Measurements from ENCODE around the gene CCDC91. TPM values are rescaled to one million over a fixed set of nuclear protein-coding genes. Genes with fewer than 3 reads are reported as not detected.

CCDC91 gene
- total and polyA plus RNA-seq, 9 of the 15 experiments (the other 6 are each of a cell fraction or from before 2014, with no cell fraction given): 10.1 to 31.1 (median 26.3) TPM

GRCh38 chr12:28346567-28346966 lies 156.3 kb downstream of the CCDC91 start:
- Histone ChIP-seq H3K9me3 (replicated peaks; ENCODE audit: control insufficient read depth, insufficient read depth, low read depth, low read length) (no peaks in the 10 kb centered on the region), H3K27me3 (ENCODE audit: control insufficient read depth in 2 of 2, insufficient read depth in 2 of 2, low read length in 2 of 2) (no peaks in the 10 kb centered on the region), H3K9me1 (ENCODE audit: control insufficient read depth, insufficient read depth, low read length) (no peaks in the 10 kb centered on the region), H3K79me2 (ENCODE audit: control insufficient read depth, insufficient read depth, low read length) (no peaks in the 10 kb centered on the region), H3K9ac (ENCODE audit: insufficient read depth in 1 of 2, low read depth in 2 of 2, low read length in 2 of 2) (no peak overlapping the region), H3K27ac (ENCODE audit: extremely low read depth, low read depth, low read length) (no peak overlapping the region), H2AFZ (ENCODE audit: low read depth, low read length) (no peak overlapping the region), H3K4me2 (ENCODE audit: insufficient read depth, low read length) (no peak overlapping the region), H3K4me3 (no peak overlapping the region), H3K36me3 (ENCODE audit: control insufficient read depth, insufficient read depth, low read length) (no peaks in the 10 kb centered on the region; the same call in 2 of the 3 replicates), H3K4me1 (replicated peaks in 1 of 2; ENCODE audit: control insufficient read depth in 2 of 2, insufficient read depth in 2 of 2, low read length in 2 of 2) (no peaks in the 10 kb centered on the region), H4K20me1 (replicated peaks; ENCODE audit: control insufficient read depth, insufficient read depth, low read length) (no peaks in the 10 kb centered on the region)
- TF ChIP-seq SAFB (IDR thresholded peaks at IDR 0.05; ENCODE audit: borderline replicate concordance, low read depth, low read length) (no peak), CBFA2T2 (conservative IDR thresholded peaks at IDR 0.05) (no peak), SOX6 (IDR thresholded peaks at IDR 0.05) (no peak), ELF1 (tag; IDR thresholded peaks at IDR 0.05) (no peak), POLR2B (IDR thresholded peaks at IDR 0.05; ENCODE audit: low read depth, partially characterized antibody) (no peak), RNF2 (IDR thresholded peaks at IDR 0.05) (no peak)
- no CpG with 5 or more reads among the region's 2 CpGs for WGBS (ENCODE audit: insufficient coverage, low coverage, missing lambda C conversion rate)
- BruUV-seq (replicated peaks): no TSS peak
- ChIA-PET POLR2A (no interaction called here), CTCF (ENCODE audit: low intra/inter-chr PET ratio) (no interaction called here)
- FAIRE-seq (no peak), ATAC-seq (no peak), DNase-seq (ENCODE audit: extremely low read depth in 1 of 4, low spot score in 3 of 4) (no peak)
- intact Hi-C loops (cut with micrococcal nuclease): no loop called here
- in situ Hi-C loops (cut with MboI): no loop called here

GRCh38 chr12:28349196-28349595 lies 158.9 kb downstream of the CCDC91 start:
- Histone ChIP-seq H3K79me2 (ENCODE audit: control insufficient read depth, insufficient read depth, low read length) (no peaks in the 10 kb centered on the region), H3K9me3 (replicated peaks; ENCODE audit: control insufficient read depth, insufficient read depth, low read depth, low read length) (no peaks in the 10 kb centered on the region), H3K4me2 (ENCODE audit: insufficient read depth, low read length) (no peak overlapping the region), H3K9me1 (ENCODE audit: control insufficient read depth, insufficient read depth, low read length) (no peaks in the 10 kb centered on the region), H2AFZ (ENCODE audit: low read depth, low read length) (no peak overlapping the region), H3K36me3 (ENCODE audit: control insufficient read depth, insufficient read depth, low read length) (no peaks in the 10 kb centered on the region; the same call in 2 of the 3 replicates), H3K4me3 (no peak overlapping the region), H3K27ac (ENCODE audit: extremely low read depth, low read depth, low read length) (no peak overlapping the region), H3K27me3 (ENCODE audit: control insufficient read depth in 2 of 2, insufficient read depth in 2 of 2, low read length in 2 of 2) (no peaks in the 10 kb centered on the region), H3K4me1 (replicated peaks in 1 of 2; ENCODE audit: control insufficient read depth in 2 of 2, insufficient read depth in 2 of 2, low read length in 2 of 2) (no peaks in the 10 kb centered on the region), H3K9ac (ENCODE audit: insufficient read depth in 1 of 2, low read depth in 2 of 2, low read length in 2 of 2) (no peak overlapping the region), H4K20me1 (replicated peaks; ENCODE audit: control insufficient read depth, insufficient read depth, low read length) (no peaks in the 10 kb centered on the region)
- no TSS peak for BruUV-seq (replicated peaks)
- ATAC-seq (no peak), DNase-seq (ENCODE audit: extremely low read depth in 1 of 4, low spot score in 3 of 4) (no peak), FAIRE-seq (no peak)
- ChIA-PET POLR2A (no interaction called here), CTCF (ENCODE audit: low intra/inter-chr PET ratio) (no interaction called here)
- intact Hi-C loops (cut with micrococcal nuclease): no loop called here
- TF ChIP-seq ZNF146 (CRISPR knock-in tag; IDR thresholded peaks at IDR 0.05; ENCODE audit: unreplicated experiment): no peak
- TF ChIP-seq ZNF232 (CRISPR knock-in tag; IDR thresholded peaks at IDR 0.05): no peak
- TF ChIP-seq HDGF (IDR thresholded peaks at IDR 0.05): no peak
- TF ChIP-seq ZFX (CRISPR knock-in tag; IDR thresholded peaks at IDR 0.05): no peak
- no peak for TF ChIP-seq MCM3 (IDR thresholded peaks at IDR 0.05)
- TF ChIP-seq ETV6 (IDR thresholded peaks at IDR 0.05; ENCODE audit: borderline replicate concordance in 1 of 2, low read depth in 2 of 2, low read length in 1 of 2): no peak
- TF ChIP-seq ETV6 (CRISPR knock-in tag; IDR thresholded peaks at IDR 0.05; ENCODE audit: borderline replicate concordance): no peak
- no peak for TF ChIP-seq ZNF561 (CRISPR knock-in tag; conservative IDR thresholded peaks at IDR 0.05)
- no peak for TF ChIP-seq ZNF436 (CRISPR knock-in tag; IDR thresholded peaks at IDR 0.05)
- no peak for TF ChIP-seq CXXC5 (CRISPR knock-in tag; IDR thresholded peaks at IDR 0.05)
- TF ChIP-seq HMG20A (CRISPR knock-in tag; conservative IDR thresholded peaks at IDR 0.05): no peak
- WGBS (ENCODE audit: insufficient coverage, low coverage, missing lambda C conversion rate): 60% methylated on average over 2 of the region's 2 CpGs
- in situ Hi-C loops (cut with MboI): no loop called here
